GM11168 (cell line): Measurements from ENCODE around the gene RMND1.
"Not testable (repeated sequence)": the region's sequence is repeated elsewhere in the genome, so short reads cannot be mapped to it uniquely, and the experiment has no call there.

Experiments
- in situ Hi-C: fragments of 300-500 bp; cut with MboI; formaldehyde crosslinking; loops from one replicate; pipeline ENCODE4 v1.12.0; 2022; ENCODE audit warnings: low sequenced_read_pairs; ENCODE audit not compliant: unreplicated experiment

The RMND1 gene

GRCh38 chr6:151451950-151452749 is at the start of gene RMND1:
Gene RMND1 (minus strand): TSS chr6:151452126. CDS start chr6:151445811, 6,315 bp downstream.
- in situ Hi-C loops, result no loop called here

- in situ Hi-C loops, result no loop called here
Observed at GRCh38 chr6:151499551-151499950, 47.6 kb upstream of the RMND1 start.

GRCh38 chr6:151498327-151498726 is 46.4 kb upstream of the RMND1 start:
- in situ Hi-C loops, result no loop called here

- in situ Hi-C loops, result no loop called here
Observed at GRCh38 chr6:151497905-151498304, 46.0 kb upstream of the RMND1 start.

- in situ Hi-C loops, result no loop called here
Observed at GRCh38 chr6:151495380-151495779, 43.5 kb upstream of the RMND1 start.

GRCh38 chr6:151494936-151495320 is 43.0 kb upstream of the RMND1 start:
- in situ Hi-C loops, result no loop called here

- in situ Hi-C loops, result no loop called here
Observed at GRCh38 chr6:151494235-151494935, 42.5 kb upstream of the RMND1 start.

GRCh38 chr6:151493804-151494234 is 41.9 kb upstream of the RMND1 start, which contains the start of gene CCDC170:
Gene CCDC170 (plus strand): TSS chr6:151494017. CDS start chr6:151494129, 112 bp downstream.
- in situ Hi-C loops, result no loop called here

- in situ Hi-C loops, result no loop called here
Observed at GRCh38 chr6:151493161-151493803, 41.4 kb upstream of the RMND1 start.

GRCh38 chr6:151490996-151491395 is 39.1 kb upstream of the RMND1 start:
- in situ Hi-C loops, result no loop called here

GRCh38 chr6:151488226-151488625 is 36.3 kb upstream of the RMND1 start:
- in situ Hi-C loops, result no loop called here

GRCh38 chr6:151483994-151484393 is 32.1 kb upstream of the RMND1 start:
- in situ Hi-C loops, result no loop called here

- in situ Hi-C loops, result no loop called here
Observed at GRCh38 chr6:151482290-151482689, 30.4 kb upstream of the RMND1 start.

GRCh38 chr6:151481786-151482185 is 29.9 kb upstream of the RMND1 start:
- in situ Hi-C loops, result no loop called here

- in situ Hi-C loops, result no loop called here
Observed at GRCh38 chr6:151478670-151479069, 26.7 kb upstream of the RMND1 start.

GRCh38 chr6:151477726-151478125 is 25.8 kb upstream of the RMND1 start:
- in situ Hi-C loops, result no loop called here

- in situ Hi-C loops, result no loop called here
Observed at GRCh38 chr6:151475653-151476523, 24.0 kb upstream of the RMND1 start.

GRCh38 chr6:151464702-151465101 is 12.8 kb upstream of the RMND1 start:
- in situ Hi-C loops, result no loop called here

GRCh38 chr6:151461673-151462072 is 9.7 kb upstream of the RMND1 start:
- in situ Hi-C loops, result no loop called here

GRCh38 chr6:151455751-151456398 is 3.9 kb upstream of the RMND1 start:
- in situ Hi-C loops, result not testable (repeated sequence)
